Naive thymus-derived CD8-positive, alpha-beta T cell (primary cell): ENCODE measurements around the gene FREM2. TPM values are rescaled to one million over a fixed set of nuclear protein-coding genes. Genes with fewer than 3 reads are reported as not detected.

Experiments
- ATAC-seq, 2 donors: fragments of 150-1000 bp; cut with Tn5 transposase in 1 of 2; sonication (Bioruptor Pico), chemical (Tn5 transposase) in 1 of 2; 1 replicate in 1 of 2; 2 replicates in 1 of 2; pipeline ENCODE4 v1.10.0; 2021; ENCODE audit warnings: mild to moderate bottlenecking in 2 of 2, moderate library complexity in 2 of 2
- POLR2A ChIA-PET: fragments of 350-600 bp; sonication (Branson Sonifier 250); formaldehyde crosslinking; loops from one replicate; lab custom pipeline; 2021; ENCODE audit warnings: antibody characterized with exemption; lab: Charles Lee
- DNase-seq, 10 donors: peaks; one replicate each; pipeline versions ENCODE4 v3.0.0 to v3.0.0-alpha.2; 2020 to 2022
- H3K27ac Mint-ChIP-seq, 10 donors: one replicate each; pipeline ENCODE4 v1.8.0; 2020 to 2022; ENCODE audit warnings: mild to moderate bottlenecking in 10 of 10, mixed read lengths in 10 of 10, moderate library complexity in 4 of 10, inconsistent platforms in 1 of 10
- H3K27me3 Mint-ChIP-seq, 5 donors: one replicate each; pipeline ENCODE4 v1.8.0; 2021 to 2022; ENCODE audit warnings: mixed read lengths in 5 of 5
- H3K36me3 Mint-ChIP-seq, 3 donors: one replicate each; pipeline ENCODE4 v1.8.0; 2020 to 2022; ENCODE audit warnings: mixed read lengths in 3 of 3, mild to moderate bottlenecking in 2 of 3, inconsistent platforms in 1 of 3
- H3K4me1 Mint-ChIP-seq, 4 donors: one replicate each; pipeline ENCODE4 v1.8.0; 2021 to 2022; ENCODE audit warnings: mixed read lengths in 4 of 4
- H3K4me3 Mint-ChIP-seq, 10 donors: one replicate each; pipeline ENCODE4 v1.8.0; 2020 to 2022; ENCODE audit warnings: mild to moderate bottlenecking in 10 of 10, mixed read lengths in 10 of 10, moderate library complexity in 6 of 10, inconsistent platforms in 1 of 10
- H3K9me3 Mint-ChIP-seq, 9 donors: one replicate each; pipeline ENCODE4 v1.8.0; 2020 to 2022; ENCODE audit warnings: mixed read lengths in 9 of 9, mild to moderate bottlenecking in 3 of 9, inconsistent platforms in 1 of 9, moderate library complexity in 1 of 9
- polyA plus RNA-seq, 3 donors: library from polyadenylated mRNA; unstranded; fragments of 300-500 nt; fragmentation: Illumina TruSeq; gene quantifications; one replicate each; pipeline ENCODE4 v1.2.3, GENCODE V29; 2021
- total RNA-seq, 8 experiments: library from RNA in 2 of 8; stranded (reverse) in 2 of 8; gene quantifications; one replicate each; pipeline ENCODE4 v1.2.3 and lab custom pipeline; 2021 to 2026

FREM2 gene
- total and polyA plus RNA-seq, 5 experiments from 2014 or later: not detected

DNA sequence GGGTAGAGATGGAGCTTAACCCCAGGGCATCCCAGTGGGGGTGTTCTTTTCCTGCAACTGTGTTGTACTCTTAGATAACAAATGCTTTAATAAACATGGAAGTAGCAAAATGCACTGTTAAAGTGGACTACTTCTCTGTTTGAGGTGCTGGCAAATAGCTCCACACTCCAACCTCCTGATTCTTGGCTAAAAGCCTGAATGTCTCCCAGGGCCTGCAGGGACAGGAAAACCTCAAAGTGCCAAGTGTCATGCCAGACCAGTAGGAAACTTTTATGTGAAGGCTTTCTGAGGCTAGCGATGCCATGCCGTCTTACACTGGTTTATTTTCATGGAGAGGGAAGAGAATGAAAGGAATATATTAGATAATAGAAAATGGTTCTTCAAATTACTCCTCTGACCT, 6.8 kb downstream of the FREM2 start:
- ATAC-seq (no peak), DNase-seq (no peak)
- H3K36me3 Mint-ChIP-seq: no peaks in the 10 kb centered on the region
- no peak overlapping the region for H3K27ac Mint-ChIP-seq
- H3K4me1 Mint-ChIP-seq: peaks cover 0 to 1% (median 0%) of the 10 kb centered on the region in 4 donors
- peaks cover 0 to 11% (median 0%) of the 10 kb centered on the region in 5 donors for H3K27me3 Mint-ChIP-seq
- POLR2A ChIA-PET: no interaction called here
- H3K4me3 Mint-ChIP-seq: no peak overlapping the region
- peaks cover 0 to 6% (median 0%) of the 10 kb centered on the region in 9 donors for H3K9me3 Mint-ChIP-seq

GRCh38 chr13:38697197-38697596, 10.3 kb downstream of the FREM2 start:
- Mint-ChIP-seq H3K4me3 (no peak overlapping the region), H3K4me1 (no peaks in the 10 kb centered on the region), H3K27me3 (no peaks in the 10 kb centered on the region), H3K9me3 (peaks cover 0 to 2% (median 0%) of the 10 kb centered on the region in 9 donors), H3K27ac (no peak overlapping the region), H3K36me3 (no peaks in the 10 kb centered on the region)
- DNase-seq (no peak), ATAC-seq (no peak)
- POLR2A ChIA-PET: no interaction called here

DNA sequence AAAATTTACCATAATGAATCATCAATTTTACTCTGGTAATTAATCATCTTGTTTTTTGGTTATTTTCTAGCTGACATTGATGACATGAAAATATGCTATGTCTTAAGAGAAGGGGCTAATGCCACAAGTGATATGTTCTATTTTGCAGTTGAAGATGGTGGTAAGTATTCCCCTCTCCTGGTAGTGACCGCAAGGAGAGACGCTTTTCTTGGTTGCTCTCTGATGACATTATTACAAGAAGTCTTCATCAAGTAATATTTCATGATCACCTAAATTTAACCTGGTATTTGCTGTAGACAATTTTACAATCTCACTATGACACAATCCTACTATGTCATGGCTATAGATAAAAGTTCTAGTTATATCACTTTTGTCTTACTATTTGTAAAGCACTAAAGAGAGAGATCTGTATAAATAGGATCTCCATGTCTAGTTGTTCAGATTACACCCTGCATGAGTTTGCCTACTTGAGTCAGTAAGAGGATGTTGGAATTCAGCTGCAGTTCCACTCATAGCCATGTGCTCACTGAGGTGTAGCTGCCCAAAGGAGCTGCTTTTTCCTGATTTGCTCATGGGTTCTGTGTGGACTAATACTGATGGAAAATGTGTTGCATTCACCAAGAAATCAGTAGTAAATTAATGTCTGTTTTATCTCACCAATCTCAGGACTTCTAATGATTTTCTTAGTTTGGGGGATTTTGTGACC, 10.9 kb downstream of the FREM2 start:
- no peak overlapping the region for H3K4me3 Mint-ChIP-seq
- H3K27ac Mint-ChIP-seq: no peak overlapping the region
- H3K36me3 Mint-ChIP-seq: no peaks in the 10 kb centered on the region
- H3K27me3 Mint-ChIP-seq: no peaks in the 10 kb centered on the region
- ATAC-seq: no peak
- POLR2A ChIA-PET: no interaction called here
- no peak for DNase-seq
- no peaks in the 10 kb centered on the region for H3K4me1 Mint-ChIP-seq
- peaks cover 0 to 1% (median 0%) of the 10 kb centered on the region in 9 donors for H3K9me3 Mint-ChIP-seq

DNA sequence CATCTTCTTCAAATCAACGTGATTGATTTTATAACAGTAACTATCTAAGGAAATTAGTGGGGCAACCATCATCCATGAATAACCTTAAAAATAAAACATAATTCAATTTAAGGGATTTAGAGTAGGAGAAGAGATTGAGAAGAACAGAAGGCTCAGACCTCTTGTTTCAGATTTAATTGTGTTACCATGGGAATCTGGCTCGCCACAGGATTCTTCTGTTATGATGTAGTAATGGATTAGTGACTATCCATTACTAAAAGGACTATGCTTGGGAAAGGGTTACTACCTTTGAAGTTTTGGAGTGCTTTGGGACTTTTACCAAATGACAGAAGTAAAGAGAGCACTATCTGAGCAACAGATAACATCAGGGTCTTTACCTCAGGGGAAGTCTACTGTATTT, 13.2 kb downstream of the FREM2 start:
- Mint-ChIP-seq H3K4me3 (no peak overlapping the region), H3K9me3 (peaks cover 0 to 4% (median 0%) of the 10 kb centered on the region in 9 donors), H3K27ac (no peak overlapping the region), H3K4me1 (no peaks in the 10 kb centered on the region), H3K36me3 (no peaks in the 10 kb centered on the region), H3K27me3 (peaks cover 0 to 2% (median 0%) of the 10 kb centered on the region in 5 donors)
- ATAC-seq (no peak), DNase-seq (no peak)
- POLR2A ChIA-PET: no interaction called here

DNA sequence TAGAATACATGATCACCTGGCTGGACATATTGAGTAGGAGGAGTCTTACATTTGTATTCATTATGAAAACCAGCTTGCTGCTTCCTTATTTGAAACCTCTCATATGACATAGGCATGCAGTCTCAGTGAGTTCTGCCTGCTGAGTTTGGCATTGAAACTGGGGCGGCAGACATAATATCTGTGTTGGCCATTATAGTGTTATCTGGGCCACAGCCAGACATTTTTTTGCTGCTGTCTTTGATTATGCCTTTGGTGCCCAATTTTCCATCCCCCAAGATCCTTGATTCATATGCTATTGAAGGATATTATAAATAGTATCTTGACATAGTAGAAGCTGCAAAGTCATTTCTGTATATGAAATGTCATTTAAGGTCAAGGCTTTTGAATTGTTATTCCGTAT, 15.8 kb downstream of the FREM2 start:
- POLR2A ChIA-PET: no interaction called here
- Mint-ChIP-seq H3K4me3 (no peak overlapping the region), H3K27me3 (peaks cover 0 to 3% (median 0%) of the 10 kb centered on the region in 5 donors), H3K4me1 (no peaks in the 10 kb centered on the region), H3K27ac (no peak overlapping the region), H3K36me3 (no peaks in the 10 kb centered on the region), H3K9me3 (peaks cover 0 to 9% (median 0%) of the 10 kb centered on the region in 9 donors)
- DNase-seq: no peak
- no peak for ATAC-seq

DNA sequence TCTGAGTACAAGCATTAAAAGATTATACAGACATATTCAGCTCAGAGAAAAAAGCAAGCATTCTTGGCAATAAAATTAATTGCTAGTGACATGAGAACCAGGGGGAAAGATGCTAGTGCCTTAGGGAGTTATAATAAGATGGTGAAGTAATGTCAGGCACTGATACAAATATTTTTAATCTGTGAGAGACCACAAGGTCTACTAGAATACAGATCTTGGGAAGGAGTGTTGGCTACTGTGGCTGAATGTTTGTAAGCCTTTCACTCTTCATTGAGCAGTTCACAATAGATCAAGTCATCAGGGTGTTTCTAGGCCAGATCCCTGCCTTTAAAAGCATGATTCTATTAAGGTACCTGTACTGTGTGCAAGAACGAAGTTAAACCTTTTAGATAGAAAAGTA, 16.4 kb downstream of the FREM2 start:
- DNase-seq: no peak
- Mint-ChIP-seq H3K9me3 (peaks cover 0 to 9% (median 0%) of the 10 kb centered on the region in 9 donors), H3K27me3 (peaks cover 0 to 3% (median 0%) of the 10 kb centered on the region in 5 donors), H3K36me3 (no peaks in the 10 kb centered on the region), H3K4me3 (no peak overlapping the region), H3K4me1 (no peaks in the 10 kb centered on the region), H3K27ac (no peak overlapping the region)
- POLR2A ChIA-PET: no interaction called here
- no peak for ATAC-seq

DNA sequence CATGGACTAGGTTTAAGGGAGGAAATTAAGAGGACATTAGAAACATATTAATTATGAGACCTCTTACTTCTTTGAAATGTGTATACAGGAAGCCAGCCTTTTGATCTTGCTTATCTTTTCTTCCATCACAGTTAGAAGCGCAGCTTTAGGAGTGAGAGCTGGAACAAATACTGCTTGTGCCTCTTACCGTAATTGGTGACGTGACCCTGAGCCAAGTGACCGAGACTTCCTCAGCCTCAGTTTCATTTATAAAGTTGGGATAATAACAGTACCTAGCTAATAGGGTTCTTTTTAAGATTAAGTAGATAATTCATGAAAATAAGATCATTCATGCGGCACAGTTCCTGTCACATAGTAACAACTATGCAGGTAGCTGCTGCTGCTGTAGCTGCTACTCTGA, 18.5 kb downstream of the FREM2 start:
- peaks cover 1 to 8% (median 5%) of the 10 kb centered on the region in 5 donors for H3K27me3 Mint-ChIP-seq
- H3K4me3 Mint-ChIP-seq: no peak overlapping the region
- no peak overlapping the region for H3K27ac Mint-ChIP-seq
- ATAC-seq (no peak), DNase-seq (no peak)
- H3K36me3 Mint-ChIP-seq: no peaks in the 10 kb centered on the region
- H3K4me1 Mint-ChIP-seq: no peaks in the 10 kb centered on the region
- peaks cover 0 to 9% (median 0%) of the 10 kb centered on the region in 9 donors for H3K9me3 Mint-ChIP-seq
- POLR2A ChIA-PET: no interaction called here

DNA sequence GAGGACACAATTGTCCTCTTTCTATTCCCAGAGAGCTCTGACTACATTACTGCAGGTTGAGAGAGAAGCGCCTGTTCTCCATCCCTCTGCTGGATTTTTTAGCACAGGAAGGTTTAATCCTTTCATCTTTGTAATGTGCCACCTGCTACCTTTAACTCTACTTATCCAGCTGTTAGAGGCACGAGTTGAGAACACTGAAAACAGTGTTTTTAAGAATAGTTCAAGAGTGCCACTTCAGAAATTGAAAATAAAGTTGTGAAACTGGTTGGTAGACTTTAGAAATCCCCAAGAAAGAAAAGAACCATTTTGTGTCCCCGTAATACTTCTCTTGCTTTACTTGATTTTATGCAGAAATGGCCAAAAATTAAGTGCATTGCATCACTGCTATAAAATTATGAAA, 20.6 kb downstream of the FREM2 start:
- Mint-ChIP-seq H3K27ac (no peak overlapping the region), H3K9me3 (peaks cover 0 to 9% (median 0%) of the 10 kb centered on the region in 9 donors), H3K36me3 (no peaks in the 10 kb centered on the region), H3K4me3 (no peak overlapping the region), H3K4me1 (no peaks in the 10 kb centered on the region), H3K27me3 (peaks cover 1 to 8% (median 5%) of the 10 kb centered on the region in 5 donors)
- POLR2A ChIA-PET: no interaction called here
- DNase-seq (no peak), ATAC-seq (no peak)

GRCh38 chr13:38713046-38713445, 26.2 kb downstream of the FREM2 start:
- POLR2A ChIA-PET: no interaction called here
- no peak overlapping the region for H3K4me3 Mint-ChIP-seq
- peaks cover 1 to 13% (median 5%) of the 10 kb centered on the region in 5 donors for H3K27me3 Mint-ChIP-seq
- no peak for ATAC-seq
- H3K36me3 Mint-ChIP-seq: no peaks in the 10 kb centered on the region
- no peaks in the 10 kb centered on the region for H3K4me1 Mint-ChIP-seq
- no peak for DNase-seq
- H3K27ac Mint-ChIP-seq: no peak overlapping the region
- H3K9me3 Mint-ChIP-seq: no peaks in the 10 kb centered on the region

GRCh38 chr13:38718374-38718773, 31.5 kb downstream of the FREM2 start:
- DNase-seq: no peak
- Mint-ChIP-seq H3K9me3 (peaks cover 0 to 3% (median 0%) of the 10 kb centered on the region in 9 donors), H3K4me1 (no peaks in the 10 kb centered on the region), H3K36me3 (no peaks in the 10 kb centered on the region), H3K4me3 (no peak overlapping the region), H3K27ac (no peak overlapping the region), H3K27me3 (peaks cover 4 to 14% (median 6%) of the 10 kb centered on the region in 5 donors)
- ATAC-seq: no peak
- POLR2A ChIA-PET: no interaction called here

DNA sequence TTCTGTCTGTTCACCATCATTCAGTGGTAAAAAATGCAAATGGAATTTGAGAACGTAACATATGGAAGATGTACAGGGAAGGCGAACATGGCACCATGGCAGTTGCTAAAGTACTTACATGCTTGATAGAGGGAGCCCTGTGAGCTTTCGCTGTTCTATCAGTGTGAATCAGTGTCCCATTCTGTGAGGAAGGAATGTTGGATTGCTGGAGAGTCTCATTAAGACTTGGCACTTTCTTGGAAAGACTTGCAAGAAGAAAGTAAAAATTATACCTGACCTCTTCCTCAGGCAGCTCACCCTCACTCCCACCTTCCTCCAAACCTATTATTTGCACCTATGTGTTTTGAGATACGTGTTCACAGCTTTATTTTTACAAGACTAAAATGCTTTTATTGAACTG, 43.5 kb downstream of the FREM2 start:
- H3K4me1 Mint-ChIP-seq: no peaks in the 10 kb centered on the region
- POLR2A ChIA-PET: no interaction called here
- H3K36me3 Mint-ChIP-seq: no peaks in the 10 kb centered on the region
- H3K4me3 Mint-ChIP-seq: no peak overlapping the region
- DNase-seq: no peak
- H3K27ac Mint-ChIP-seq: no peak overlapping the region
- no peak for ATAC-seq
- H3K27me3 Mint-ChIP-seq: peaks cover 0 to 3% (median 0%) of the 10 kb centered on the region in 5 donors
- H3K9me3 Mint-ChIP-seq: peaks cover 0 to 2% (median 0%) of the 10 kb centered on the region in 9 donors

- Mint-ChIP-seq H3K27ac (no peak overlapping the region), H3K4me1 (no peaks in the 10 kb centered on the region), H3K27me3 (peaks cover 0 to 11% (median 5%) of the 10 kb centered on the region in 5 donors), H3K4me3 (no peak overlapping the region), H3K36me3 (no peaks in the 10 kb centered on the region), H3K9me3 (peaks cover 0 to 9% (median 0%) of the 10 kb centered on the region in 9 donors)
- ATAC-seq: no peak
- no peak for DNase-seq
- POLR2A ChIA-PET: no interaction called here
Measured at GRCh38 chr13:38733146-38733545, 46.3 kb downstream of the FREM2 start.

DNA sequence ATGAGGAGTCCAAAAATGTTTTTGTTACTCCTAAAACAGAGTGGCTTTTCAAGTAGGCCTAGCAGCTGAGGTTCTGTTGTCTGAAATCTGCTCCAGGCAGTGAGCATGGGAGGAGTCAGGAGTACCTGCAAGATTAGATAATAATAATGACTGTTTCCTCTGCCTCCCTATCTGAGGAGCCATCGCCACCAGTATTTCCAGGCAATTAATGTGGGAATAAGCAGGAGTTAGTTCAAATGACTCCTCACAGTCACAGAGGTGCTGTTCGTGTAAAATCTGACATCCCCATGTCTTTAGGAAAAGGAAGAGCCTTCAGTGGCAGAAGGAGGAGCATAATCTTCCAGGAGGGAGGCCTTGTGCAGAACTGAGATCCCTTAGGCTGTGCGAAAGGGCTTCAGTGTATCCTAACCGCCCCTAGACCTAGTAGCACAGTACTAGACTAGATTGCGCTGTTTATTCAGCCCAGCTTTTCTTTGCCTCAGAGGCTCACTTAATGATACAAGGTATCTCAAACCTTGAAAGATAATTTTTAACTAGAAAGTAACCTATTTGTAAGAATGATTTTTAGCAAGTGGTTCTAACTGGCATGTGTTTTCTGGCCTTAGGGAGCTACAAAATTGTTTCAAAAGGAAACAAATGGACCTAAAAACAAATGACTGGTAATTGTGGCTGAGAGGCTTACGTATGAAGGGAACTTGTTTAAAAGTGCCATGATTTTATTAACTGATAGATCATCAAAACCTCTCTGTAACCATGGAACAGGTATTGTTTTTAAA, 49.0 kb downstream of the FREM2 start:
- Mint-ChIP-seq H3K27me3 (peaks cover 0 to 11% (median 7%) of the 10 kb centered on the region in 5 donors), H3K36me3 (no peaks in the 10 kb centered on the region), H3K4me1 (no peaks in the 10 kb centered on the region), H3K27ac (no peak overlapping the region), H3K4me3 (no peak overlapping the region), H3K9me3 (peaks cover 0 to 10% (median 0%) of the 10 kb centered on the region in 9 donors)
- POLR2A ChIA-PET: no interaction called here
- no peak for ATAC-seq
- no peak for DNase-seq
